ENCODE data around the gene RGS16. TPM values are rescaled to one million over a fixed set of nuclear protein-coding genes. Genes with fewer than 3 reads are reported as not detected.
A peak's percentile ranks its signal among the peaks of the same experiment; 100 is the strongest.

RGS16 gene
- total and polyA plus RNA-seq, 4 donors, result 0.54 to 2.7 (median 0.83) TPM

DNA sequence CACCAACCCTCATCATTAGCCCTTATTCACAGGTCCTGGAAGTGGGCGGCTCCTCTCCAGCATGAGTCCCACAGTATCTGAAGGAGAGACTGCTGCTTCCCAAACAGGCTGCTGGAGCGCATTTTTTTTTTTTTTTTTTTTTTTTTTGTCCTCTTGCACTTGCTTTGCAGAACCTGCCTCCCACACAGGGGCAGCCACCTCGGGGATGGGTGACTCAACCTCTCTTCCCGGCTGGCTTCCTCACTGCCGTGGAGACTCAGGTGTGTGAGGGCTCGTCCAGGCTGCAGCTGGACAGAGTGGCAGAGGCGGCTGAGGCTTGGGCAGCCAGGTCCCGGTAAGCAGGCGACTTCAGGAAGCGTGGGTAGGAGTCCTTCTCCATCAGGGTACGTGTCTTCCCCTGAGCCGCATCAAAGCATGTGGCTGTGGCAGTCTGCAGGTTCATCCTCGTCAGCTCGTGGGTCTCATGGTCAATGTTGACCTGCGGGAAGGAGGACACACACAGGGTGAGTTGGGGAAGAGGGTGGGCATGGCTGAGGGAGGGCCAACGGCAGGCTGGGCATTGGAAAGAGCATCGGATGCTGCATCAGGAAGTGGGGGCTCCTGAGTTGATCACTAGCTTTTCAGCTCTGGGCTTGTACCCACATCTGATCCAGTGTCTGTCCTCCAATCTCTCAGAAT is 4.0 kb downstream of the RGS16 start (continued):
- TF ChIP-seq, protein P1, sequence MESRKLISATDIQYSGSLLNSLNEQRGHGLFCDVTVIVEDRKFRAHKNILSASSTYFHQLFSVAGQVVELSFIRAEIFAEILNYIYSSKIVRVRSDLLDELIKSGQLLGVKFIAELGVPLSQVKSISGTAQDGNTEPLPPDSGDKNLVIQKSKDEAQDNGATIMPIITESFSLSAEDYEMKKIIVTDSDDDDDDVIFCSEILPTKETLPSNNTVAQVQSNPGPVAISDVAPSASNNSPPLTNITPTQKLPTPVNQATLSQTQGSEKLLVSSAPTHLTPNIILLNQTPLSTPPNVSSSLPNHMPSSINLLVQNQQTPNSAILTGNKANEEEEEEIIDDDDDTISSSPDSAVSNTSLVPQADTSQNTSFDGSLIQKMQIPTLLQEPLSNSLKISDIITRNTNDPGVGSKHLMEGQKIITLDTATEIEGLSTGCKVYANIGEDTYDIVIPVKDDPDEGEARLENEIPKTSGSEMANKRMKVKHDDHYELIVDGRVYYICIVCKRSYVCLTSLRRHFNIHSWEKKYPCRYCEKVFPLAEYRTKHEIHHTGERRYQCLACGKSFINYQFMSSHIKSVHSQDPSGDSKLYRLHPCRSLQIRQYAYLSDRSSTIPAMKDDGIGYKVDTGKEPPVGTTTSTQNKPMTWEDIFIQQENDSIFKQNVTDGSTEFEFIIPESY (IDR thresholded peaks at IDR 0.05), result no peak
- TF ChIP-seq, protein P2, sequence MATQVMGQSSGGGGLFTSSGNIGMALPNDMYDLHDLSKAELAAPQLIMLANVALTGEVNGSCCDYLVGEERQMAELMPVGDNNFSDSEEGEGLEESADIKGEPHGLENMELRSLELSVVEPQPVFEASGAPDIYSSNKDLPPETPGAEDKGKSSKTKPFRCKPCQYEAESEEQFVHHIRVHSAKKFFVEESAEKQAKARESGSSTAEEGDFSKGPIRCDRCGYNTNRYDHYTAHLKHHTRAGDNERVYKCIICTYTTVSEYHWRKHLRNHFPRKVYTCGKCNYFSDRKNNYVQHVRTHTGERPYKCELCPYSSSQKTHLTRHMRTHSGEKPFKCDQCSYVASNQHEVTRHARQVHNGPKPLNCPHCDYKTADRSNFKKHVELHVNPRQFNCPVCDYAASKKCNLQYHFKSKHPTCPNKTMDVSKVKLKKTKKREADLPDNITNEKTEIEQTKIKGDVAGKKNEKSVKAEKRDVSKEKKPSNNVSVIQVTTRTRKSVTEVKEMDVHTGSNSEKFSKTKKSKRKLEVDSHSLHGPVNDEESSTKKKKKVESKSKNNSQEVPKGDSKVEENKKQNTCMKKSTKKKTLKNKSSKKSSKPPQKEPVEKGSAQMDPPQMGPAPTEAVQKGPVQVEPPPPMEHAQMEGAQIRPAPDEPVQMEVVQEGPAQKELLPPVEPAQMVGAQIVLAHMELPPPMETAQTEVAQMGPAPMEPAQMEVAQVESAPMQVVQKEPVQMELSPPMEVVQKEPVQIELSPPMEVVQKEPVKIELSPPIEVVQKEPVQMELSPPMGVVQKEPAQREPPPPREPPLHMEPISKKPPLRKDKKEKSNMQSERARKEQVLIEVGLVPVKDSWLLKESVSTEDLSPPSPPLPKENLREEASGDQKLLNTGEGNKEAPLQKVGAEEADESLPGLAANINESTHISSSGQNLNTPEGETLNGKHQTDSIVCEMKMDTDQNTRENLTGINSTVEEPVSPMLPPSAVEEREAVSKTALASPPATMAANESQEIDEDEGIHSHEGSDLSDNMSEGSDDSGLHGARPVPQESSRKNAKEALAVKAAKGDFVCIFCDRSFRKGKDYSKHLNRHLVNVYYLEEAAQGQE (IDR thresholded peaks at IDR 0.05), result no peak

DNA sequence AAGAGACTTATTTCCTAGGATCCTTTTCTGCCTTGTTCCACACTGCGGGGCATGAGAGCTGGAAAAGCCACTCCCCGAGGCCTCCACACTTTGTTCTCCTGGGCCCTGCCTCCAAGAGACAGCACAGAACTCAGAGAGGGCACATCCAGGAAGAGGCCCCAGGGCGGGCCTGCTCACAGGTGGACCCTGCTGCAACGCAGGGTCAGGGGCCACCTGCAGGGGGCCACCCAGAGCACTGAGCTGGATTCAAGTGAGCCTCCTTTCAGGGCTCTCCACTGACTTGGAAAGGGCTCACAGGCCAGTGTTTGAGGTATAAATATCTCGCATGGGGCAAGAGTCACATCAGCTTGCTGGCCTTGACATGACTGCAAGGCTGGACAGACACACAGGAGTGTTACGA is 4.8 kb downstream of the RGS16 start:
- DNase-seq (ENCODE audit: low spot score), result no peak
- no peaks in the 10 kb centered on the region for H3K27me3 ChIP-seq (ENCODE audit: control insufficient read depth in 4 of 4, insufficient read depth in 4 of 4, low read length in 3 of 4)
- H3K4me1 ChIP-seq (ENCODE audit: control insufficient read depth in 4 of 4, insufficient read depth in 4 of 4, low read length in 3 of 4), result peaks cover 8 to 28% (median 11%) of the 10 kb centered on the region in 4 donors
- 80% methylated on average over 6 of the region's 6 CpGs for WGBS
- H3K9me3 ChIP-seq (ENCODE audit: control insufficient read depth in 4 of 4, low read length in 3 of 4), result no peaks in the 10 kb centered on the region
- no peak overlapping the region for H3K9ac ChIP-seq (ENCODE audit: low read depth in 1 of 2, low read length in 2 of 2)
- H3K4me3 ChIP-seq (ENCODE audit: low read depth in 1 of 3, low read length in 3 of 3), result no peak overlapping the region
- H3K36me3 ChIP-seq (ENCODE audit: control insufficient read depth in 4 of 4, insufficient read depth in 3 of 4, low read depth in 1 of 4, low read length in 3 of 4), result peaks cover 0 to 2% (median 0%) of the 10 kb centered on the region in 4 donors
- H3K27ac ChIP-seq (ENCODE audit: low read depth in 1 of 2, low read length in 2 of 2), result no peak overlapping the region
- TF ChIP-seq SP1 (IDR thresholded peaks at IDR 0.05), result no peak
- no peak for TF ChIP-seq HNF4A (conservative IDR thresholded peaks at IDR 0.05)
- no peak for TF ChIP-seq HNF4G (IDR thresholded peaks at IDR 0.05)
- TF ChIP-seq TAF1 (conservative IDR thresholded peaks at IDR 0.05), result no peak
- no peak for TF ChIP-seq RAD21 (IDR thresholded peaks at IDR 0.05)

DNA sequence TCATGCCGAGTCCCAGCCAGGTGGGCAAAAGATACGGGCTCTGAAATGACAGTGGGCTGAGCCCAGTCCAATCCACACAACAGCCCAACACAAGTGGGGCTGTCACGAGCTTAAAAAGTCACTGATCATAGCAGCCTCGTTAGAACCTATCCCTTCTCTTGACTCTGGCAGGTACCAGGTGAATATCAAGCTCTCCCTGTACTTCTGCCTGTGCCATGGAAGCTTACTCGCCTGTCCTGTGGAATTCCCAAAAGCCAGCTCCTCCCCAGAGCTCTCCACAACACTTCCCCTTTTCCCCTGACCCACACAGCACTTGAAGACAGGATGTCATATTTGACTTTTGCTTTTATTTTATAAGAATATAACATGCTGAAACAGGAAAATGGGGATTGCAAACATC is 5.9 kb downstream of the RGS16 start:
- H3K9me3 ChIP-seq (ENCODE audit: control insufficient read depth in 4 of 4, low read length in 3 of 4), result no peaks in the 10 kb centered on the region
- H3K36me3 ChIP-seq (ENCODE audit: control insufficient read depth in 4 of 4, insufficient read depth in 3 of 4, low read depth in 1 of 4, low read length in 3 of 4), result peaks cover 0 to 2% (median 0%) of the 10 kb centered on the region in 4 donors
- TF ChIP-seq EGR1 (IDR thresholded peaks at IDR 0.05; ENCODE audit: low read depth in 2 of 2) (no peak), HNF4A (conservative IDR thresholded peaks at IDR 0.05) (no peak), TAF1 (conservative IDR thresholded peaks at IDR 0.05) (no peak)
- no peak overlapping the region for H3K4me3 ChIP-seq (ENCODE audit: low read depth in 1 of 3, low read length in 3 of 3)
- H3K27me3 ChIP-seq (ENCODE audit: control insufficient read depth in 4 of 4, insufficient read depth in 4 of 4, low read length in 3 of 4), result no peaks in the 10 kb centered on the region
- H3K9ac ChIP-seq (ENCODE audit: low read depth in 1 of 2, low read length in 2 of 2), result no peak overlapping the region
- peak overlapping the region in 1 of 2 donors; percentile 14 for H3K27ac ChIP-seq (ENCODE audit: low read depth in 1 of 2, low read length in 2 of 2)
- peaks cover 4 to 20% (median 5%) of the 10 kb centered on the region in 4 donors for H3K4me1 ChIP-seq (ENCODE audit: control insufficient read depth in 4 of 4, insufficient read depth in 4 of 4, low read length in 3 of 4)
- WGBS, result 83% methylated on average over 5 of the region's 5 CpGs
- DNase-seq (ENCODE audit: low spot score), result no peak

DNA sequence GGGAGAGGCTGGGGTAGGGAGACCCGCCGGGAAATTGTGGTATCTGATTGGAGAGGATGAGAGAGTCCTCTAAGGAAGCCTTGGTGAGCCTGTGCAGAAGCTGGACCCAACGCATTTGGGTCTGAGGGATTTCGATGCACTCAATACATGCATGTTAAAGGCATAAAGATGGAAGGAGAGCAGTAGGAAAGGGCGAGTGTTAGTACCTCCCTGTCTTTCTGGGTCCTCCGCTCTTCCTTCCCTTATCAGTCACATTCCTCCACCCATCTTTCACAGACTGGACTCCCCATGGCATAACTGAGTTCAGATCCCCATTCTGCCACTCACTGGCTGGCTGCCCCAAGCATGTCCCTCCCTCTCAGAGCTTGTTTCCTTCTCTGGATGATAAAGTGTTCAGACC is 7.3 kb downstream of the RGS16 start:
- Histone ChIP-seq H3K27me3 (ENCODE audit: control insufficient read depth in 4 of 4, insufficient read depth in 4 of 4, low read length in 3 of 4) (no peaks in the 10 kb centered on the region), H3K4me3 (ENCODE audit: low read depth in 1 of 3, low read length in 3 of 3) (no peak overlapping the region), H3K36me3 (ENCODE audit: control insufficient read depth in 4 of 4, insufficient read depth in 3 of 4, low read depth in 1 of 4, low read length in 3 of 4) (peaks cover 0 to 2% (median 0%) of the 10 kb centered on the region in 4 donors), H3K27ac (ENCODE audit: low read depth in 1 of 2, low read length in 2 of 2) (no peak overlapping the region), H3K4me1 (ENCODE audit: control insufficient read depth in 4 of 4, insufficient read depth in 4 of 4, low read length in 3 of 4) (peaks cover 4 to 7% (median 5%) of the 10 kb centered on the region in 4 donors), H3K9ac (ENCODE audit: low read depth in 1 of 2, low read length in 2 of 2) (no peak overlapping the region), H3K9me3 (ENCODE audit: control insufficient read depth in 4 of 4, low read length in 3 of 4) (no peaks in the 10 kb centered on the region)
- 90% methylated on average over 6 of the region's 6 CpGs for WGBS
- TF ChIP-seq YY1 (IDR thresholded peaks at IDR 0.05) (no peak), NR2F2 (IDR thresholded peaks at IDR 0.05) (no peak), SP1 (IDR thresholded peaks at IDR 0.05) (no peak)
- TF ChIP-seq, protein P1 (IDR thresholded peaks at IDR 0.05), result no peak
- DNase-seq (ENCODE audit: low spot score), result no peak
